ENCODE results near the gene HSPA1A.
"Not testable (repeated sequence)": the region's sequence is repeated elsewhere in the genome, so short reads cannot be mapped to it uniquely, and the experiment has no call there.

The HSPA1A gene

DNA sequence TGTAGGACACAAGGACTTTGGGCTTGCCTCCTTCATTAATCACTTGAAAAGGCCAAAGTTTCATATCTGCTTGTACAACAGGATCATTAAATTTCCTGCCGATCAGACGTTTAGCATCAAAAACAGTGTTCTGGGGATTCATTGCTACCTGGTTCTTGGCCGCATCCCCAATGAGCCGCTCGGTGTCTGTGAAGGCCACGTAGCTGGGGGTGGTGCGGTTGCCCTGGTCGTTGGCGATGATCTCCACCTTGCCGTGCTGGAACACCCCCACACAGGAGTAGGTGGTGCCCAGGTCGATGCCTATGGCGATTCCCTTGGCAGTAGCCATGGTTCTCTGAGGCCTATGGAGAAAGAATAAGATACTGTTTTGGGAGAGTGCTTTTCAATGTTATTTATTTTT is 3.7 kb upstream of the HSPA1A start:
- DNase-seq (ENCODE audit: low read depth in 2 of 2): no peak

DNA sequence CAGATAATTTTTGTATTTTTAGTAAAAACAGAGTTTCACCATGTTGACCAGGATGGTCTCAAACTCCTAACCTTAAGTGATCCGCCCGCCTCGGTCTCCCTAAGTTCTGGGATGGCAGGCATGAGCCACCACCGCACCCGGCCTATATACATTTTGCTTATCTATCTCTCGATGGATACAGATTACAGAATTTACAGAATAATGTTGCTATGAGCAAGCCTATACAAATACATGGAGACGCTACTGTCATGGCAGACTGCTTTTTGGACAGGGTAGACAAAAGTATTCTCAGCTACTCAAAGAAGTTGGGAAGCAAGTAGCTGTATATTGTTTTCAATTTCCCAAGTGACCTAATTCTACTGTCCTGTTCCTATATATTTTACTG is 1.9 kb upstream of the HSPA1A start:
- DNase-seq (ENCODE audit: low read depth in 2 of 2): no peak

DNA sequence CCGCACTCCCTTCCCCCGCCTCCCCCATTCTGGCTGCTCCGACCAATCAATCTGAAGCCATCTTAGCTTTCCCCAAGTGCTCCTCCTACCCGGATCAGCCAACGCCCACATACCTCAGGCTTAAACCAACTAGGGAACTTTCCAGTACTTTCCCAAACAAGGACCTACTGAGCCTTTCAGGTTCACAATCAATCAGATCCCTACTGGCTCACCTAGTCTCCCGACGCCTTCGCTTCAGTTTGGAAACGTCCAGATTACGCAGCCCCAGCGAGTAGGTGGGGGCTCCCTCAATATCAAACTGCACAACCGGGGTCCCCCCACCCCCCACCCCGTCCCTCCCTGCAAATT is 692 bp upstream of the HSPA1A start:
- peak; percentile 49 to 68 for DNase-seq (ENCODE audit: low read depth in 2 of 2)

DNA sequence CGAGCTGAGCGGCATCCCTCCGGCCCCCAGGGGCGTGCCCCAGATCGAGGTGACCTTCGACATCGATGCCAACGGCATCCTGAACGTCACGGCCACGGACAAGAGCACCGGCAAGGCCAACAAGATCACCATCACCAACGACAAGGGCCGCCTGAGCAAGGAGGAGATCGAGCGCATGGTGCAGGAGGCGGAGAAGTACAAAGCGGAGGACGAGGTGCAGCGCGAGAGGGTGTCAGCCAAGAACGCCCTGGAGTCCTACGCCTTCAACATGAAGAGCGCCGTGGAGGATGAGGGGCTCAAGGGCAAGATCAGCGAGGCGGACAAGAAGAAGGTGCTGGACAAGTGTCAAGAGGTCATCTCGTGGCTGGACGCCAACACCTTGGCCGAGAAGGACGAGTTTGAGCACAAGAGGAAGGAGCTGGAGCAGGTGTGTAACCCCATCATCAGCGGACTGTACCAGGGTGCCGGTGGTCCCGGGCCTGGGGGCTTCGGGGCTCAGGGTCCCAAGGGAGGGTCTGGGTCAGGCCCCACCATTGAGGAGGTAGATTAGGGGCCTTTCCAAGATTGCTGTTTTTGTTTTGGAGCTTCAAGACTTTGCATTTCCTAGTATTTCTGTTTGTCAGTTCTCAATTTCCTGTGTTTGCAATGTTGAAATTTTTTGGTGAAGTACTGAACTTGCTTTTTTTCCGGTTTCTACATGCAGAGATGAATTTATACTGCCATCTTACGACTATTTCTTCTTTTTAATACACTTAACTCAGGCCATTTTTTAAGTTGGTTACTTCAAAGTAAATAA is 2.0 kb downstream of the HSPA1A start:
- DNase-seq (ENCODE audit: low read depth in 2 of 2): not testable (repeated sequence)

DNA sequence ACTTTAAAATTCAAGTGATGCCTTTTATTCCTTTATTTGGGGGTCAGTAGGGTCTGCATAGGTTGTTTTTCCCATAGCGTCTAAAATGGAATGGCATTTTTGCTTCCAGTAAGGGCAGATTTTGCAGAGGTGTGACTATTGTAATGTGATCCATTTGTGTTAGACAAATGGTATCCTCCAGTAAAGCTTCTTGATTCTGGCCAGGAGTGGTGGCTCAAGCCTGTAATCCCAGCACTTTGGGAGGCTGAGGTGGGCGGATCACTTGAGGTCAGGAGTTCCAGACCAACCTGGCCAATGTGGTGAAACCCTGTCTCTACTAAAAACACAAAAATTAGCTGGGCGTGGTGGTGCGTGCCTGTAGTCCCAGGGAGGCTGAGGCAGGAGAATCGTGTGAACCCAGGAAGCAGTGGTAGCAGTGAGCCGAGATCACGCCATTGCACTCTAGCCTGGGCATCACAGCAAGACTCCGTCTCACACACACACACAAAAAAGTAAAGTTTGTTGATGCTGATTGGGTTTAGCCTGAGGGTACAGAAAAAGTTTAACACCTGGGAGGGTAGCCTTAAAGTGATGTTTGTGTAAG is 2.7 kb downstream of the HSPA1A start:
- DNase-seq (ENCODE audit: low read depth in 2 of 2): not testable (repeated sequence)

DNA sequence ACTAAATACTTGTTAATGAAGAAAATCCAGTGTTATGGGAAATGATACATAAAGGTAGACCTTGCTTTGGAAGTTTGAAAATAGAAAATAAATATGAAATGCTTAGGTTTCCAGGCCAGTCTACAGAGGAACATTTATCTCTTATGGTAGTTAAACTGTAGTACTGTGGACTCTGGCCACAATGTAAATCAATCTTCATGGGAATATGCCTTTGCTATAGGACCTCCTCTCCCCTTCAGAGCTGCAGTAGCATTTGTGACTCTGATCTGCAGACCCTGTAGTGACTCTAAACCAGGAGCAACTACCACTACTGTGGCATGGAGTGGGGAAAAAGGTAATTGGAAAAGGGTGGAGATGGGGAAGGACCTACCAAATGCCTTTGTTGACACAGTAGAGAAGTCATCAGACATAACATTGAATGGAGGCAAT is 4.5 kb downstream of the HSPA1A start:
- no peak for DNase-seq (ENCODE audit: low read depth in 2 of 2)

DNA sequence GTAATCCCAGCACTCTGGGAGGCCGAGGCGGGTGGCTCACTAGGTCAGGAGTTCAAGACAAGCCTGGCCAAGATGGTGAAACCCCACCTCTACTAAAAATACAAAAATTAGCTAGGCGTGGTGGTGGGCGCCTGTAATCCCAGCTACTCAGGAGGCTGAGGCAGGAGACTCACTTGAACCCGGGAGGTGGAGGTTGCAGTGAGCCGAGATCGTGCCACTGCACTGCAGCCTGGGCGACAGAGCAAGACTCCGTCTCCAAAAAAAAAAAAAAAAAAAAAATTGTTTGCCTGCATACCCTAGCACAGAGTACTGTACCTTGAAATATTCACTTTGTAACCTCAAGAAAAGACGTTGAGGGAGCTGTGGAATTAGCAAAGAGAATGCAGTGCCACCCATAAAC is 5.1 kb downstream of the HSPA1A start:
- DNase-seq (ENCODE audit: low read depth in 2 of 2): not testable (repeated sequence)

DNA sequence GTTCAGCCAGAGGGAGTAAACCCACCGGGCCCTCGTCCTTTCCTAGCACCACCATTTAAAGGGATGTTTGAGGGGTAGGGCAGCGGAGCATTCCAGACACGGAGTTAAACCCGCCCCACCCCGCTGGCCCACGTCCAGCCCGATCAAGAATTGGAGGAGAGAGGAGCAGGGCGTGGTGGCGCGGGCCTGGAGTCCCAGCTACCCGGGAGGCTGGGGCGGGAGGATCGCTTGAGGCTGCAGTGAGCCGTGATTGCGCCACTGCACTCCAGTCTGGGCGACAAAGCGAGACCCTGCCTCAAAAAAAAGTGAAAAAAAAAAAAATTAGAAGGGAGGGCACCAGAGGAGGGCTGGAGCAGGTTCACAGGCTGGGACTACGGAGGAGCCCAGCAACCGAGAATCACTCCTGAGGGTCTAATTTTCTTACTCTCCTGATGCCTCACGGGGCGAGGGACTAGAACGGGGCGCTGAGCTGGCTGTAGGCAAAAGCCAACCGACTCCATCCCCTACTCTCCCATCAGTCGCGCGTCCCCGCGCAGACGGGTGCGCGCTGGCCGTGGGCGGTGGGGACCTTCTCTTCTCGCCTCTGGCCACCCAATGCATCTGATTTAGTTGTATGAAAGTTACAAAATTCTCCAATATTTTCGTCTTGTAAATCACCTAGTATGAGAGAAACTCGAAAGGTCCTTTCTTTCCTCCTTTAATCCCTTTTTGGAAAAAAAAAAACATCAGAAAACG is 6.1 kb downstream of the HSPA1A start:
- peak; percentile 72 for DNase-seq (ENCODE audit: low read depth in 2 of 2)

DNA sequence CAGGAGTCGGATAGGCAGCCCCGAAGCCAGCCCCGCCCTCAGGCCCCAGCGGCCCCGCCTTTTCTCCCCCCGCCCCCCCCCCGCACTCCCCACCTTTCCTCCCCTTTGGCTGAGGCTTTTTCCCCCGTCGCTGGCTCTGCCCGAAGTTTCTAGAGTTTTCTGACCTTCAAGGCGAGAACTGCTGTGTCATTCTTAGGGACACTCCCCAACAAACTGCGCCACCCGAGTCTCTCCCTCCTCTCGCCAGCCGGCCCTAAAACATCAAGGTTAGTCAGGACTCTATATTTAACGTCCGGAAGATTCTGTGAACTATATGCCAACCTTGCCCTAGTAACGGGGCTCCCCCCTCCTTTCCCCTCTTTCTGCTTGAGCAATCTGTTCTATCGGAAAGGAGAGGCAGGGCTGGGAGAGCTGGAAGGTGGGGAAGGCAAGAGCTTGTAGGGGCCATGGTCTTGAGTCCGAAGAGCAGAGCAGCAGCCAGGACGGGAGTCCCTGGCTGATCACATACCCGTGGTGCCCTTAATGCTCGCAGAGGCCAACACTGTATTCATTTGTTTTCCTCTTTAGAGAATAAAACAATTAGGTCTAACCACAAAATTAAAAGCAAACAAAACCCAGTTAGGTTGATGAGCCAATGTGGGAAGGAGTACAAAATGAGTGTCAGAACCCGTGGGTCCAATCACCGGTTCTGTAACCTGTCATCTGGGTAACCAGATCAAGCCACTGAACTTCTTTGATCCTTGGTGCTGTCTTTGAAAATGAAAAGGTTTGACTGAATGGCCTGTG is 6.9 kb downstream of the HSPA1A start:
- DNase-seq (ENCODE audit: low read depth in 2 of 2): peak; percentile 36 to 51

DNA sequence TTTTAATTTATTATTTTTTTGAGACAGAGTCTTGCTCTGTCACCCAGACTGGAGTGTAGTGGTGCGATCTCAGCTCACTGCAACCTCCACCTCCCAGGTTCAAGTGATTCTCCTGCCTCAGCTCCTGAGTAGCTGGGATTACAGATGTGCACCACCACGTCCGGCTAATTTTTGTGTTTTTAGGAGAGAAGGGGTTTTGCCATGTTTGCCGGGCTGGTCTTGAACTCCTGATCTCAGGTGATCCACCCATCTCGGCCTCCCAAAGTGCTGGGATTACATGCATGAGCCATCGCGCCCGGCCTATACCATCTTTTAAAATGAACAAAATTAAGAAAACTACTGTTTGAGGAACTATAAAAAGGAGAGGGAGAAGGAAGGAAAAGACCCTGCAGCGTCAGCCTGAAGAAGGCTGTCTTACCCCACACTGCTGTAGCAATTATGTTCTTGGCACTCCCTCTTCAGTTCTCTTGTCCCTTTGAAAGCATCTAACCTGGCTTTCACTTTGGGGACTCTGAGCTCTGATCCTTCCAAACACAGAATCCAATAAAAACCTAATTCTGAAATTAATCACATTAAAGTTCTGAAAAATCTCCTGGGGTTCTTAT is 8.4 kb downstream of the HSPA1A start:
- not testable (repeated sequence) for DNase-seq (ENCODE audit: low read depth in 2 of 2)

DNA sequence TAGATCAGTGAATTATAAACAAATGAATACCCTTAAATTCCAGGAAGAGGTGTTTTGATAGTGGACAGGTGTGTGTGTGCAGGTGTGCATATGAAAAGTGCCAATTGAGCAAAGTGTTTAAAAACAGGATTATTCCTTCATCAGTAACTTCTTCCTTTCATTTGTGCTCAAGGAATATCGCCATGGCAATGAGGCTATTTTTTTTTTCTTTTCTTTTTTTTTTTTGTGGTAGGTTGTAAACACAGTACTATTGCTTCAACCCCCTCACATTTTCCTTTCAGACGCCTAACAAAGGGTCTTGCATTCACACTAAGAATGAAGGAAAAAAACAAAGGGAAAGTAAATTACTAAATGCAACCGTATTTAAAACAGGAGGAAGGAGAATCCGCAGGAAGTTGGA is 10.2 kb downstream of the HSPA1A start:
- DNase-seq (ENCODE audit: low read depth in 2 of 2): no peak

DNA sequence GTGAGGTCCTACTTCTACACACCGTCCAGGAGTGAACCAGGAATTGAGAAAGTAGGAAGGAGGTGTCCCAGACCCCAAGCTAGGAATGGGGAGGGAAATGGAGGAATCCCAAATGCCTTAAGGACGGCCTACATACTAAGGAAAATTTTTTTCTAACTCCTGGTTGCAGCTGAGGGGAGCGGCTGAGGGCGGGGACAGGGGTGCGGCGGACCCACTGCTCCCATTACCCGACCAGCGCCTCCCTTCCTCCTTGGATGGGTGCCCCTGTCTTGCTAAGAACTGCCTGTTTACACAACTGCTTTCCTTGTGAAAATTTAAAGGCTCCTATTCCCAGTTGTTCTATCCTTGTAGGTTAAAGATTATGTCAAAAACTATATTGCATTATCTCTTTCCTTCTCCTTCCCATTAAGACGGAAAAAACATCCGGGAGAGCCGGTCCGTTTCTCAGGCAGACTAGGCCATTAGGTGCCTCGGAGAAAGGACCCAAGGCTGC is 11.5 kb downstream of the HSPA1A start:
- peak in 1 of 2 donors; percentile 45 for DNase-seq (ENCODE audit: low read depth in 2 of 2)

DNA sequence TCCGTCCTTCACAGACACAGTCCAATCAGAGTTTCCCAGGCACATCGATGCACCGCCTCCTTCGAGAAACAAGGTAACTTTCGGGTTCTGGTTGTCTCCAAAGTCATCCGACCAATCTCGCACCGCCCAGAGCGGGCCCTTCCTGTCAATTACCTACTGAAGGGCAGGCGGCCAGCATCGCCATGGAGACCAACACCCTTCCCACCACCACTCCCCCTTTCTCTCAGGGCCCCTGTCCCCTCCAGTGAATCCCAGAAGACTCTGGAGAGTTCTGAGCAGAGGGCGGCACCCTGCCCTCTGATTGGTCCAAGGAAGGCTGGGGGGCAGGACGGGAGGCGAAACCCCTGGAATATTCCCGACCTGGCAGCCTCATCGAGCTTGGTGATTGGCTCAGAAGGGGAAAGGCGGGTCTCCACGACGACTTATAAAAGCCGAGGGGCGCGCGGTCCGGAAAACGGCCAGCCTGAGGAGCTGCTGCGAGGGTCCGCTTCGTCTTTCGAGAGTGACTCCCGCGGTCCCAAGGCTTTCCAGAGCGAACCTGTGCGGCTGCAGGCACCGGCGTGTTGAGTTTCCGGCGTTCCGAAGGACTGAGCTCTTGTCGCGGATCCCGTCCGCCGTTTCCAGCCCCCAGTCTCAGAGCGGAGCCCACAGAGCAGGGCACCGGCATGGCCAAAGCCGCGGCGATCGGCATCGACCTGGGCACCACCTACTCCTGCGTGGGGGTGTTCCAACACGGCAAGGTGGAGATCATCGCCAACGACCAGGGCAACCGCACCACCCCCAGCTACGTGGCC is 12.1 kb downstream of the HSPA1A start, which contains the start of gene HSPA1B:
HSPA1B (plus strand) TSS at position 453 of the 794 bp plus-strand sequence; CDS start at position 666, 213 bp downstream.
- DNase-seq (ENCODE audit: low read depth in 2 of 2): peak; percentile 83 to 93

DNA sequence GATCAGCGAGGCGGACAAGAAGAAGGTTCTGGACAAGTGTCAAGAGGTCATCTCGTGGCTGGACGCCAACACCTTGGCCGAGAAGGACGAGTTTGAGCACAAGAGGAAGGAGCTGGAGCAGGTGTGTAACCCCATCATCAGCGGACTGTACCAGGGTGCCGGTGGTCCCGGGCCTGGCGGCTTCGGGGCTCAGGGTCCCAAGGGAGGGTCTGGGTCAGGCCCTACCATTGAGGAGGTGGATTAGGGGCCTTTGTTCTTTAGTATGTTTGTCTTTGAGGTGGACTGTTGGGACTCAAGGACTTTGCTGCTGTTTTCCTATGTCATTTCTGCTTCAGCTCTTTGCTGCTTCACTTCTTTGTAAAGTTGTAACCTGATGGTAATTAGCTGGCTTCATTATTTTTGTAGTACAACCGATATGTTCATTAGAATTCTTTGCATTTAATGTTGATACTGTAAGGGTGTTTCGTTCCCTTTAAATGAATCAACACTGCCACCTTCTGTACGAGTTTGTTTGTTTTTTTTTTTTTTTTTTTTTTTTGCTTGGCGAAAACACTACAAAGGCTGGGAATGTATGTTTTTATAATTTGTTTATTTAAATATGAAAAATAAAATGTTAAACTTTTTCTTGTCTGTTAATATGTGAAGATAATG is 14.4 kb downstream of the HSPA1A start:
- DNase-seq (ENCODE audit: low read depth in 2 of 2): no peak

DNA sequence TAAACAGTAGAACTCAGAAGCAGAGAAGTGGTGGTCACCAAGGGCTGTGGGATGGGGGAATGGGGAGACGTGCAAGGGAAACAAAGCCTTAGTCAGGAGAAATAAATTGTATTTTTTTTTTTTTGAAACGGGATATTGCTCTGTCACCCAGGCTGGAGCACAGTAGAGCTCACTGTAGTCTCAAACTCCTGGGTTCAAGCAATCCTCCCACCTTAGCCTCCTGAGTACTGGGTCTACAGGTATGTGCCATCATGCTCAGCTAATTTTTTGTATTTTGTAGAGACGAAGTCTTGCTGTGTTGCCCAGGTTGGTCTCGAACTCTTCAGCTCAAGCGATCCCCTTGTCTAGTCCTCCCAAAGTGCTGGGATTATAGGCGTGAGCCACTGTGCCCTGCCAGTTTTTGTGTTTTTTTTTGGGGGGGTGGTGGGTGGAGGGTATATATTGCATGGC is 15.6 kb downstream of the HSPA1A start:
- no peak for DNase-seq (ENCODE audit: low read depth in 2 of 2)

DNA sequence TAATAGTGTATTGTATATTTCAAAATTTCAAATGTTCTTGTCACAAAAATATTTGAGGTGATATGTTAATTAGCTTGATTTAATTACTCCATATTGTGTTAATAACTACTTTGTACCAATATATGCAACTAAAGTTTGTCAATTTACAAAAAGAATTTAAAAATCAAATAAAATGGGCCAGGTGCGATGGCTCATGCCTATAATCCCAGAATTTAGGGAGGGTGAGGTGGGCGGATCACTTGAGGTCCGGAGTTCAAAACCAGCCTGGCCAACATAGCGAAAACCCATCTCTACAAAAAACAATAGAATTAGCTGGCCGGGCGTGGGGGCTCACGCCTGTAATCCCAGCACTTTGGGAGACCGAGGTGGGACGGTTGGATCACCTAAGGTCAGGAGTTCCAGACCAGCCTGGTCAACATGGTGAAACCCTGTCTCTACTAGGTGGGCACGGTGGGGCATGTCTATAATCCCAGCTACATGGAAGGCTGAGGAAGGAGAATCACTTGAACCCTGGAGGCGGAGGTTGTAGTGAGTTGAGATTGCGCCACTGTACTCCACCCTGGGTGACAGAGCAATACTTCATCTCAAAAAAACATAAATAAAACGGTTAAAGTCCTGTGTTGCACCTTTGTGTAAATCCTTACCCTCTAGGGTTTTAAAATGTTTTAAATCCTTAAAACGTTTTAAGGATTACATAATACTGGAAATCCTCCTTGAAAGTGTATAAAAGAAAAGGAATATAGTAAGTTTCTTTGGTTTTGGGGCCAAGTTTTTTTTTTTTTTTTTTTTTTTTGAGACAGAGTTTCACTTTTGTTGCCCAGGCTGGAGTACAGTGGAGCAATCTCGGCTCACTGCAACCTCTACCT is 16.2 kb downstream of the HSPA1A start:
- no peak for DNase-seq (ENCODE audit: low read depth in 2 of 2)

DNA sequence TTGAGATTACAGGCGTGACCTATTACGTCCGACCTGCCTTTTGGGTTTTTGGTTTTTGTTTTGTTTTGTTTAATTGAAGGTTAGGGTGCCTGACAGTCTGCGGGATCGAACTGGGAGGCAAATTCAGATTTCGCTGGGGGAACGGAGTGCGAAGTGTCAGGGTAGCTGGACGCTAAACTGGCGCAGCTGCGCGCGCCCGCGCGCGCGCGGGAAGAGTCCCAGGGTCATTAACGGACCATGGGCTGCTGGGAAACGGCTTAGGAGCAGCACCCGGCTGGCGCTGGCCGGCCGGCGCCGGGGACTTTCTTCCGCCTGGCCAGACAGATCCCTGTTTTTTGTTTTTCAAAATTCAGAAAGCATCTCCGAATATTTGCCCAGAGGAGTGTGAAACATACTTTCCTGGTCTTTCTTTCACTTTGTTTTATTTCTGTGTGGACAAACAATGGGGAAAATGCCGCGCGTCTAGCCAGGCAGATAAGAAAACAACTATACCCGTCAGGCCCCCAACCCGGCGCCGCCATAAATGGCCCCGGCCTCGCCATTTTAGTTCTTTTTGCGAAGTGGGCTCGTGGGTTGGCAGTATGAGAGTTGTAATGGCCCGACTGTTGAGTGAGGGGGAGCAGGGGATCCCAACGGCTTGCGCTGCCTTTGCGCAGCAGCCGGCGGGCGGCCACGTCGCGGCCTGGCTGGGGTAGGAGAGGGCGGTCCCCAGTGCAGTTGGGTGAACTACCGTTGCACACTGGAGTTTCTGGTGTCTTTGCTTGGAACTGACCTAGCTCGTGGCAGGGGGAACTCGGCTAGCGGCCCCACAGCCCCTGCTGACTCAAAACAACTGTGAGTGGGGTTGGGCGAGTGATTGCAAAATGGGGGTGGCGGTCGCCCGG is 19.3 kb downstream of the HSPA1A start:
- peak; percentile 67 to 75 for DNase-seq (ENCODE audit: low read depth in 2 of 2)

DNA sequence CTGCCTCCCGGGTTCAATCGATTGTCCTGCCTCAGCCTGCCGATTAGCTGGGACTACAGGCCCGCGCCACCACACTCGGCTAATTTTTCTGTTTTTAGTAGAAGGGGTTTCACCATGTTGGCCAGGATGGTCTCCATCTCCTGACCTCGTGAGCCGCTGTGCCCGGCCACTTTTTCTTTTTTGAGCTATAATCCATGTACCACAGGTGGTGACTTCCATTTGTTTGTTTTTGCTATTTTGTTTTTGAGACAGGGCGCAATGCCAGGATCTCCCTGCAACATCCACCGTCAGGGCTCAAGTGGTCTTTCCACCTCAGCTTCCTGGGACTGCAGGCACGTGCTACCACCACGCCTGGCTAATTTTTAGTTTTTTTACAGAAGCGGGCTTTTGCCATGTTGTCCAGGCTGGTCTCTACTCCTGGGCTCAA is 20.7 kb downstream of the HSPA1A start:
- no peak for DNase-seq (ENCODE audit: low read depth in 2 of 2)

All from stimulated activated CD4-positive, alpha-beta T cell treated with anti-CD3 and anti-CD28 coated beads, Interleukin-4, amount 100 ng/mL, for 48 hours (primary cell).